Measurements from ENCODE around the gene FBXW10.
"Not testable (repeated sequence)": the region's sequence is repeated elsewhere in the genome, so short reads cannot be mapped to it uniquely, and the experiment has no call there.

FBXW10 gene

GRCh38 chr17:18753829-18754409 is 10.1 kb downstream of the FBXW10 start:
- not testable (repeated sequence) for DNase-seq

DNA sequence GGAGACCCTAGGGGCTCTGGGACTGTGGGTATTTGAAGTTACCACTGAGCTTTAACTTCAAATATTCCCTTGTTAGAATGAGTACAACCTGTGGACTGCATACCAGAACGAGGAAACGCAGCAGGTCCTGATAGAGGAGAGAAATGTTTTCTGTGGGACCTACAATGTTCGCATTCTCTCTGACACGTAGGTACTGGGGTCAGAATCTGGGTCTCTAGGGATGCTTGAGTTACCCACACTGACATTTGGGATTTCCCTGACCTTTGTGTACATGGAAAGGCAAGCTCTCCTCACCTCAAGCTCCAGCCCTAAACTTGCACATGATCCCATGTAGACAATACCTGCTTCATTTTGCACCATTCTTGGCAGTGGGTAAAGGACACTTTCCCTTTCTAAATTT is 12.1 kb downstream of the FBXW10 start:
- not testable (repeated sequence) for DNase-seq

GRCh38 chr17:18757368-18758044 is 13.7 kb downstream of the FBXW10 start:
- not testable (repeated sequence) for DNase-seq

DNA sequence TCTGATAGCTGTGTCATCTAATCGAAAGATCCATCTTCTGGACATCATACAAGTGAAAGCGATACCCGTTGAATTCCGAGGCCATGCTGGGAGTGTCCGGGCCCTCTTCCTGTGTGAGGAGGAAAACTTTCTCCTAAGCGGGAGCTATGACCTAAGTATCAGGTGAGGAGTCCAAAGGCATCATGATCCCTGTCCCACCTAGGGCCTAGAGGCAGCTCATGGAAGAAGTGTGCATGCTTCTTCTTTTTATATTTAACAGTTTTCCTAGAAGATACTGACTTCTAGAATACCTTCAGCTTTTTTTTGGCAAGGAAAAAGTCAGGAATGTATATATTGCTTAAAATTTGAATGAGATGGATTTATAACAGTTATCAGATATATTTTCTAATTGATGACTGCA is 14.5 kb downstream of the FBXW10 start:
- DNase-seq = not testable (repeated sequence)

- DNase-seq = not testable (repeated sequence)
These were observed 16.4 kb downstream of the FBXW10 start for GRCh38 chr17:18760221-18760620.

DNA sequence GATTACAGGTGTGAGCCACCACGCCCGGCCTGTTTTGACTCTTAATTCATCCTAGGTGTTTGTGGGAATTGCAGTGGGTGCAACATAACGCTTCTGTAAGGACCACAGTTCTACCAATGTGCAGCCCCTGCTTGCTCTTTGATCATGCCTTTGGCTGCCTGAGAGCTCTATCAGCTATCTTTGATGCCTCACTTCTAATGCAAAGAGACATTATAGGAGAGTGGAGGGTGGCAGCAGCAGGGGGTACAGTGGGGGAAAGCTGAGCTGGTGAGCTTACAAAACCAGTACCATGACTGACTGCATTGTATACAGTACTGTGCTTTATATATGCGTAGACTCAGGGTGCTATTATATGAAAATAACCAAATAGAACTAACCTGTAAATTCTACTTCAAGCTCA is 26.7 kb downstream of the FBXW10 start:
- DNase-seq = not testable (repeated sequence)

DNA sequence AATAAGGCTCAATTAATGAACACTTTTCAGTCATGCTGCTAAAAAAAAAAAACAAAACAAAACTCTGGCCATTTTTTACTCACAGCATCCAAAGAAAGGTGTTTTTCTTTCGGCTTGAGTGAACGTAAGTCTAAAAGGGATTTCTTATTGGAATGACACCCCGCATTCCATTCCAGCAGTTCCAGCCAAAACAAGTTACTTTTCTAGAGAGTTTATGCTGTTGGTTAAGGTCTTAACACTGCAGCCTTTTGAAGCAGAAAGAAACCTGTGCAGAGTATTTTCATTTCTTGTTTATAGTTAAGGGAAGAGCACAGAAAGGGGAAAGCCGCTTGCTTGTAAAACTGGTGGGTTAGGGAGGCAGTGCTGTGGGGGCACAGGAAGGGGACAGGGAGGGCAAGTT is 27.2 kb downstream of the FBXW10 start:
- DNase-seq = not testable (repeated sequence)

- DNase-seq = no peak
These were observed 28.6 kb downstream of the FBXW10 start for GRCh38 chr17:18772471-18772870.

- peak; percentile 92 for DNase-seq
These were observed 37.3 kb downstream of the FBXW10 start, which contains the start of gene TVP23B for GRCh38 chr17:18780991-18781718. TVP23B (plus strand) TSS chr17:18781183; CDS start chr17:18781294, 111 bp downstream.

DNA sequence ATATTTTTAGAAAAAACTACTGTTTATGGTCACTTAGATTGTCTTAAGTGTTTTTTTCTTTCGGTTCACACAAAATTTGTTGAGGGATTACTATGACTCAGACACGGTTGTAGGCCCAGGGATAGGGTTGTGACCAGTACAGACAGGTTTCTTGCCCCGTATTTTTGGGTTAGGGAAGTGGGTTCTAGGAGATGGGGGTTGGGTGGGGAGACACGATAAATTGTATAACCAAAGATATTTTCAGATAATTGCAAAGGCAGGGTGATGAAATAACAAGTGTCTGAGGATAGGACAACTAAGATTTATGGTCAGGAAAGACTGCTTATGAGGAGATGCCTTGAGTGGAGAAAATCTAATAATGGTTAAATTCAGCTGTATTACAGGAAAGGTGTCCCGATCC is 38.0 kb downstream of the FBXW10 start:
- not testable (repeated sequence) for DNase-seq

DNA sequence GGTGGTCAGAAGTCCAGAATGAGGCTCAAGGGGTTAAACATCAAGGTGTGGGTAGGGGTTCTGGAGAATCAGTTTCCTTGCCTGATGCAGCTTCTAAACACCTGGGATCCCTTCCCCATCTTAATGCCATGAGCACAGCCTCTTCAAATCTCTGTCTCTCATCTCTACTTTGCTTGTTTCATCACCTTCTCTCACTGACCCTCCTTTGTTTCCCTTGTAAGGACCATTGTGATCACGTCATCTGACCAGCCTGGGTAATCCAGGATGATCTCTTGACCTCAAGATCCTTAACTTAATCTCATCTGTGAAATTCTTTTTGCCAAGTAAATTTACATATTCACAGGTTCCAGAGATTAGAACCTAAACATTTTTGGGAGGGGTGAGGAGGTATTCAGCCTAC is 42.1 kb downstream of the FBXW10 start:
- DNase-seq = not testable (repeated sequence)

DNA sequence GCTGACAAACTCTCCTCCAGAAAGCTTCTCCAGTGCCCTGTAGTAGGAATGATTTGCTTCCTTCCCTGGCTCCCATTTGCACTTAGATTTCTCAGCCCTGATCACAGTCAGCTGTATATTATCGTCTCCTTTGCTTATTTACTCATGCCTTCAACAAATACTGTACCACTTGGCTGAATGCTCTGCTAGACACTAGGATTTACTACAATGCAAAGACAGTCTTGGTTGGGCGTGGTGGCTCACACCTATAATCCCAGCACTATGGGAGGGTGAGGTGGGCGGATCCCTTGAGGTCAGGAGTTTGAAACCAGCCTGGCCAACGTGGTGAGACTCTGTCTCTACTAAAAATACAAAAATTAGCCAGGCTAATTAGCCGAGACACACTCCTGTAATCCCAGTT is 43.0 kb downstream of the FBXW10 start:
- not testable (repeated sequence) for DNase-seq

GRCh38 chr17:18791402-18791801 is 47.5 kb downstream of the FBXW10 start:
- DNase-seq = not testable (repeated sequence)

GRCh38 chr17:18794841-18795240 is 51.0 kb downstream of the FBXW10 start:
- DNase-seq = not testable (repeated sequence)

DNA sequence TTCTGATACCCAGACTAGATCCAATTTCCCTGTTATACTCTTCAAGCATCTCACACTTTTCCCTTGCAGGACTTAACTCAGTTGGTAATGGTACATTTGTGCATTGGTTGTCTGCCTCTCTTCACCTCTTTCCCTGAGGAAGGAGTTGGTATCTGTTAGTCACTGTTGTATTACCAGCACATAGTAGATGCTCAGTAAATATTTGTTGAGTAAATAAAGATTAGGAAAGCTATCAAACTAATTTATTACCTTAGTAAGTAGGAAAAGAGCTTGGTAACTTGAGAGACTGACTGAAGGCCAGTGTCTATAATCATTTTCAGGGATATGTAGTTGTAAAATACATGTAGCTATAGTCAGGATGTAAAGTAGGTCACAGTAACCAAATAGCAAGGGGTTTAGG is 53.0 kb downstream of the FBXW10 start:
- DNase-seq = not testable (repeated sequence)

DNA sequence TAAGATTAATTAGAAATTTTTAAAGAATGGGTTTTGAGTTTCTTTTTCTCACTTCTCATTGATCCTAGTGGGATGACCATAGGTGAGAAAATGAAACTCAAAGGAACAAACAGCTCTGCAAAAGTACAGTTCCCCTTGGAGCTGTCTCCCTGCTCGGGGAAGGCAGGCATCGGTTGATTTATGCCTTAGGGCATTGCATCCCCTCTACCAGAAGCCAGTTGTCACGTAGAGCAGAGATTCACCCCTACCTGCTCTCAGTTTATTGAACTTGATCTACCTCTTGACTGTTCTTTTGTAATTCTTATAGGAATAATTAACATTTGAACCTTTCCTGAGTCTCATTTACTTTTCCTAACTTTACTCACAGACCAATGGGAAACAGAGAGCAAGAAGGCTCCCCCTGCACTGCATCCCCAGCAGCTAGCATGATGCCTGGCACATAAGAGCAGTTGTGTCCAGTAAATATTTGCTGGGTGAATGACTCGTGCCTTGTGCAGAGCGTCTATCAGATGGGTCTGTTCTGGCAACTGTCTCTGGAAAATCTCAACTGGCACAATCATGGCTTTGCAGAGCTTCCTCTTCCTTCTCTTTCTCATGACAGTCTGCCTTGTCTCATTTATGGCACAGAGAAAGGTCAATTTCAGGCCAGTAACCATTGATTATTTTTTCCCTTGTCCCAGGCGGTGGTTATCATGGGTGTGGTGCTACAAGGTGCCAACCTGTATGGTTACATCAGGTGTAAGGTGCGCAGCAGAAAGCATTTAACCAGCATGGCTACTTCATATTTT is 59.8 kb downstream of the FBXW10 start:
- not testable (repeated sequence) for DNase-seq

- not testable (repeated sequence) for DNase-seq
These were observed 72.1 kb downstream of the FBXW10 start for GRCh38 chr17:18815924-18816323.

GRCh38 chr17:18816489-18817371 is 72.9 kb downstream of the FBXW10 start:
- peak; percentile 1 for DNase-seq

DNA sequence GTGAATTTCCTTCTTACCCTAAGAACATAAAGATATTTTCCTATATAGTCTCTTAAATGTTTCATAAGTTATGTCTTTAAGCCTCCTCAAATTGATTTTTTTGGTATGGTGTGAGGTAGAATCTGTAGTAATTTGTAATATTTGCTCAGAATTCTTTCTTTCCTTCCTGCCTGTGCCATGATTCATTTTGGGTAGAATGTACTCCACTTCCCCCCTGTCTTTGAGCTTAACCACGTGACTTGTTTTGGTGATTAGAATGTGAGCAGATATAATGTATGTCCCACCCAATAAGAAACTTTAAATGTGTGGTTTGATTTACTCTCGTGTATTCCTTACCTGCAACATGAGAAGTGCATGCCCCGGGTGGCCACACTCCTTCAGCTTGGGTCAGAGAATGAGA is 77.6 kb downstream of the FBXW10 start:
- not testable (repeated sequence) for DNase-seq

- not testable (repeated sequence) for DNase-seq
These were observed 83.8 kb downstream of the FBXW10 start for GRCh38 chr17:18827613-18828012.

Measured in DMS79 (cell line).